ENCODE data around the gene ZNF225.
"Not testable (repeated sequence)": the region's sequence is repeated elsewhere in the genome, so short reads cannot be mapped to it uniquely, and the experiment has no call there.

The ZNF225 gene

DNA sequence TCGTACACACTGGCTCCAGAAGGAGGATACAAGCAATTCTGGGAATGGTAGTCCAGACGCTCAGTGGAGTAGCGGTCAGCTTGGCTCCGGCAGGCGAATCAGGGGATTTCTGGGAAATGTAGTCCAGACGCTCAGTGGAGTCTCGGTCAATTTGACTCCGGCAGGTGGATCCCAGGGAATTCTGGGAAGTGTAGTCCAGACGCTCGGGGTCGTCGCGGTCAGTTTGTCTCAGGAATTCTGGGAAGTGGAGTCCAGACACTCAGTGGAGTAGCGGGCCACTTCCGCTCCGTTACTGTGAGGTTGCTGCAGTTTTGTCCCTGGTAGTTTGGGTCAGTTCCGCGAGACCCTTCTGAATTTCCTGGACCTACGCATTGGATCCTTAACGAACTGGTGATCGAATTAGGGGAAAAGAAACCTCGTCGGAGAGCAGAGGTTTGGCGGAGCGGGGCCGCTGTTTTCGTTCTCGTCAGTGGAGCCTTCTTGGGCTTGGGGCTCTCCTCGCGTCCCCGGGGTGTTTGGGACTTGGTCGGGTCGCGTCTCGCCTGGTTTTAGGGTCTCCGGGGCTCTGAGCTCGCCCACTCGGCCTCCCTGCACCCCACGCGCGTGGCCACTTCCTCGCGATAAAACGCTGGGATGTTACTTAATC is at the start of gene ZNF225:
Gene ZNF225, plus strand, starts transcription at position 262 of the 646 bp plus-strand sequence. CDS start 2,429 bp downstream, outside the sequence.
- in situ Hi-C loops (cut with MboI; ENCODE audit: low sequenced_read_pairs), result no loop called here

DNA sequence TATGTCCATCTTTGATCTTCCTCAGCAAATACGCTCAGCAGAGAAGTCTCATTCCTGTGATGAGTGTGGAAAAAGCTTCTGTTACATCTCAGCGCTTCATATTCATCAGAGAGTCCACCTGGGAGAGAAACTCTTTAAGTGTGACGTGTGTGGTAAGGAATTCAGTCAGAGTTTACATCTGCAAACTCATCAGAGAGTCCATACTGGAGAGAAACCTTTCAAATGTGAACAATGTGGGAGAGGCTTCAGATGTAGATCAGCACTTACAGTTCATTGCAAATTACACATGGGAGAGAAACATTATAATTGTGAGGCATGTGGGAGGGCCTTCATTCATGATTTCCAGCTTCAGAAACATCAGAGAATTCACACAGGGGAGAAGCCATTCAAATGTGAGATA is 46.9 kb upstream of the ZNF225 start:
- in situ Hi-C loops (cut with MboI; ENCODE audit: low sequenced_read_pairs), result no loop called here

DNA sequence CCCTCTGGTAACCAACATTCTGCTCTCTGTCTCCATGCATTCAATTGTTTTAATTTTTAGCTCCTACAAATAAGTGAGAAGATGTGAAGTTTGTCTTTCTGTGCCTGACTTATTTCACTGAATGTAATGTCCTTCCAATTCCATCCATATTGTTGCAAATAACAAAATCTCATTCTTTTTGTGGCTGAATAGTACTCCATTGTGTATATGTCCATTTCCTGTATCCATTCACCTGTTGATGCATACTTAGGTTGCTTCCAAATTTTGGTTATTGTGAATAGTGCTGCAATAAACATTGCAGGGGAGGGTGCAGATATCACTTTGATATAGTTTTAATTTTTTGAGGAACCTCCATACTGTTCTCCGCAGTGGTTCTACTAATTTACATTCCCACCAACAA is 43.8 kb upstream of the ZNF225 start:
- in situ Hi-C loops (cut with MboI; ENCODE audit: low sequenced_read_pairs), result no loop called here

DNA sequence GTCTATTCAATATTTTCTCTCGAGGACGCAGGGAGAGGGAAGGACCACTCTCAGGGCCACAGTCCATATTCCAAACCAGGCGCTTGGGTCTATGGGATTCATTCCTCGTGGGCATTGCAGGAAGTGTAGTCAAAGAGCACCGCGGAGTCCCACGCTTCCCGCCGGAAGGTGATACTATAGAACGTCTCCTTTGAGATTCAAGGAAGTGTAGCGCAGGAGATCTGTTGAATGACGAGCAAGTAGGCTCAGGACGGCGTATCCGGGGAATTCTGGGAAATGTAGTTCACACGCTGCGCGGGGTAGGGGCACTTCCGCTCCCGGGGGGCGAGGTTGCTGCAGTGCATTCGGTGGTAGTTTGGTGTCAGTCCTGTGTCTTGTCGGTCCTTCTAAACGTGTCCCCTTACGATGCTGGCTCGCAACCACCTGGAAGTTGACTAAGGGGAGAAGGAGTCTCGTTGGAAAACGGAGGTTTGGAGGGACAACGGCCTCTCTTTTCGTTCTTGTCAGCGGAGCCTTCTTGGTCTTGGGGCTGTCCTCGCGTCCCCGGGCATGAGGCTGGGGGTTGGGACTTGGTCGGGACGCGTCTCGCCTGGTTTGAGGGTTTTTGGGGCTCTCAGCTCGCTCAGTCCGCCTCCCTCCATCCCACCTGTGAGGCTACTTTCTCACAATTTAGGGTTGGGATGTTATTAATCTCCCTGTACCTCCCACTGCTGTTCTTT is 41.2 kb upstream of the ZNF225 start, which contains the start of gene ZNF284:
Gene ZNF284, plus strand, starts transcription at position 336 of the 719 bp plus-strand sequence. CDS start 4,231 bp downstream, outside the sequence.
- in situ Hi-C loops (cut with MboI; ENCODE audit: low sequenced_read_pairs), result no loop called here

DNA sequence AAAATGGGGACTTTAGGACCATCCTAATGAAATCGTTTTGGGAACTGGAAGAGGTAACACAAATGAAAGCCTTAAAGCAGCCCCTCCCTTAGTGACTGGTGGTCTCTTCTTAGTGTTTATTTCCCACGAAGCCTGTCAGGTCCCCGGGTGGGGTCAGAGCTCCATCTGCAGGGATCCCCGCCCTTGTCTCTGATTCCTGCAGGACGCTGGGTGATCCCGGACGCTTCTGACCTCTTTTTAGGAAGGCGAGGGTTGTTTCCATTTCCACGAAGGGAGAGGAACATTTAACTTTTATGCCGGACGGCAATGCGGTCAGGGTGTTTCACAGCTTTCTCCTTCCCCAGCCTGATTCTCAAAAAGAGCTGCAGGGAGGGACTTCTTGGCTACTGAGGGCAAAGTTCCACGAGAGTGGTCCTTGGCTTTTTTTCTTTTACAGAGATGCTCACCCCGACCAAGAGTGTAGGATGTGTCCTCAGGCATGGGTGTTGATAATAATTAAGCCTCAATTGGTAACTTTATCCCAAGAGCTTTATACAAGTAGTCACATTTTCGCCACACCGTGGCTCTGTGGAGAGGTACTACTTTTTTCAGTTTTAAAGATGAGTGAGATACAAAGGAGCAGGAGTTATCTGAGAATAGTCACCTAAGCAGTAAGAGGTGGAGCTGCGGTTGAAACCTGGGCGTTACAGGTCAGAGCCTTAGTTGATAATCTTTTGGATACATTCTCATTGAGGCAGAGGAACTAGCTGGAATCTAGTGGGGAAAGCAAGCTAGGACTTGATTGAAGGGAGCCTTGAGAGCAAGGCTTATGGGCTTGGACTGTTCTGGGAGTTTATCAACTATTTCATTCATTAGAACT is 40.4 kb upstream of the ZNF225 start:
- in situ Hi-C loops (cut with MboI; ENCODE audit: low sequenced_read_pairs), result no loop called here

DNA sequence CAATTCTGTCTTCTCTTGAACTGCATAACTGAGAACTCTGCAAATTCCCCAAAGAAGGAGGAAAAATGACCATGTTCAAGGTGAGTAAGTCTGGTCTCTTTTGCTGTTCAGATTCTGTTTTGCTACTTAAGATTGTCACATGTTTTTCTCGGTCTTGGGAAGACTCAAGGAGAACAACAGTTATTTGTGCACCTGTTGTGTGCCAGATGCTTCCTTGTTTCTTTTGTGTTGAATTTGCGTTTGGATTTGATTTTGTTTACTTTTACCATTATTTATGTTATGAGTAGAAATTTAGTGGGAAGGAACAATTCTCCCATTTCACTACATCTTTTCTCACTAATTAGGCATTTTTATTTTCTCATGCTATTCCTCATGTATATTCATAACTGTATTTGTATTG is 36.9 kb upstream of the ZNF225 start:
- in situ Hi-C loops (cut with MboI; ENCODE audit: low sequenced_read_pairs), result no loop called here

DNA sequence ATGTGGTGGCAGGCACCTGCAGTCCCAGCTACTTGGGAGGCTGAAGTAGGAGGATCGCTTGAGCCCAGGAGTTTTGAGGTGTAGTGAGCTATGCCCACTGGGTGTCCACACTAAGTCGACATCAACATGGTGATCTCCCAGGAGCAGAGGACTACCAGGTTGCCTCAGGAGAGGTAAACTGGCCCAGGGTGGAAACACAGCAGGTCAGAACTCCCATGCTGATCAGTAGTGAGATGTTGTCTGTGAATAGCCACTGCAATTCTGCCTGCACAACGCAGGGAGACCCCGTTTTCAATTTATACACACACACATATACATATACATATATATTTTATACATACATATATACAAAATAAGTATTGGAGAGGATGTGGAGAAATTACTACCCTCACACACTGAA is 21.1 kb upstream of the ZNF225 start:
- in situ Hi-C loops (cut with MboI; ENCODE audit: low sequenced_read_pairs), result no loop called here

DNA sequence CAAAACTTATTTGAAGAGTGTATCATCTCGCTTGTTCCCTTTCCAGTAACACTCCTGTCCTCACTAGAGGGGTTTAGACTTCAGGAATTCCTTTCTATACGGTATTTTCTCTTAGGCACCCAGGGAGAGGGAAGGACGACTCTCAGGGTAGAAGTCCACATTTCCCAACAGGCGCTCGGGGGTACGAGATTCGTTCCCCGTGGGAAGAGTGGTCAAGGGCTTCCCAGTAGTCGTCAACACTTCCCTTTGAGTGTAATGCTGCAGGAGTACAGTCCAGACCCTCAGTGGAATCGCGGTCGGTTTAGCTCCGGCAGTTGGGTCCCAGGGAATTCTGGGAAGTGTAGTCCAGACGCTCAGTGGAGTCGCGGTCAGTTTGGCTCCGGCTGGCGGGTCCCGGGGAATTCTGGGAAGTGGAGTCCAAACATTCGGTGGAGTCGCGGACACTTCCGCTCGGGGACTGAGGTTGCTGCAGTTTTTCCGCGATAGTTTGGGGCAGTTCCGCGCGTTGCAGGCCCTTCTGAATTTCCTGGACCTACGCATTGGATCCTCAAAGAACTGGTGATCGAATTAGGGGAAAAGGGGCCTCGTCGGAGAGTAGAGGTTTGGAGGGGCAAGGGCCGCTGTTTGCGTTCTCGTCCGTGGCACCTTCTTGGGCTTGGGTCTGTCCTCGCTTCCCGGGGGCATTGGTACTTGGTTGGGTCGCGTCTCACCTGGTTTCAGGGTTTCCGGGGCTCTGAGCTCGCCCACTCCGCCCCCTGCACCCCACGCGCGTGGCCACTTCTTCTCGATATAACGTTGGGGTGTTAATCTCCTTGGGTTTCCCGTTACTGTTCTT is 19.1 kb upstream of the ZNF225 start, which contains the start of gene ZNF224:
Gene ZNF224, plus strand, starts transcription at position 431 of the 835 bp plus-strand sequence. CDS start 3,513 bp downstream, outside the sequence.
- in situ Hi-C loops (cut with MboI; ENCODE audit: low sequenced_read_pairs), result no loop called here

DNA sequence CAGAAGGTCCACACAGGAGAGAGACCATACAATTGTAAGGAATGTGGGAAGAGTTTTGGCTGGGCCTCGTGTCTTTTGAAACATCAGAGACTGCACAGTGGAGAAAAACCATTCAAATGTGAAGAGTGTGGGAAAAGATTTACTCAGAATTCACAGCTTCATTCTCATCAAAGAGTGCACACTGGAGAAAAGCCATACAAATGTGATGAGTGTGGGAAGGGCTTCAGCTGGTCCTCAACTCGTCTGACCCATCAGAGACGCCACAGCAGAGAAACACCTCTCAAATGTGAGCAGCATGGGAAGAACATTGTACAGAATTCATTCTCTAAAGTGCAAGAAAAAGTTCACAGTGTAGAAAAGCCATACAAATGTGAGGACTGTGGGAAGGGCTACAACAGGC is 5.4 kb upstream of the ZNF225 start:
- in situ Hi-C loops (cut with MboI; ENCODE audit: low sequenced_read_pairs), result no loop called here

DNA sequence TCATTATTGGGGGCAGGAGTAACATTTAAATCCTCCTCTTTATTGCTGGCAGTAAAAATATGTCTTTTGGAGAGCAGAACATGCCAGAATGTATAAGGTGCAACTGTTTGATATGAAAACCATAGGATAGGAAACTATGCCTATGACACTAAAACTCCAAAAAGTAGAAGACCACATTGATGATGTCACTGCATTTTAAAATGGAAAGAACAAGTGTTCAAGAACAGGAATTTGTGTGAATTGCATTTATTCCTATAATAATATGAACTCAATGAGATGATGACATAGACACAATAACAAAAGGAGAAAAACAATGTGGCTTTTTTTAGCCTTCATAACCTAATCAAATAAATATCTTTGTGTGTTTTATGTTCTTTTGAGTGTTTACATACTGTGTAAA is 3.7 kb upstream of the ZNF225 start:
- in situ Hi-C loops (cut with MboI; ENCODE audit: low sequenced_read_pairs), result no loop called here

DNA sequence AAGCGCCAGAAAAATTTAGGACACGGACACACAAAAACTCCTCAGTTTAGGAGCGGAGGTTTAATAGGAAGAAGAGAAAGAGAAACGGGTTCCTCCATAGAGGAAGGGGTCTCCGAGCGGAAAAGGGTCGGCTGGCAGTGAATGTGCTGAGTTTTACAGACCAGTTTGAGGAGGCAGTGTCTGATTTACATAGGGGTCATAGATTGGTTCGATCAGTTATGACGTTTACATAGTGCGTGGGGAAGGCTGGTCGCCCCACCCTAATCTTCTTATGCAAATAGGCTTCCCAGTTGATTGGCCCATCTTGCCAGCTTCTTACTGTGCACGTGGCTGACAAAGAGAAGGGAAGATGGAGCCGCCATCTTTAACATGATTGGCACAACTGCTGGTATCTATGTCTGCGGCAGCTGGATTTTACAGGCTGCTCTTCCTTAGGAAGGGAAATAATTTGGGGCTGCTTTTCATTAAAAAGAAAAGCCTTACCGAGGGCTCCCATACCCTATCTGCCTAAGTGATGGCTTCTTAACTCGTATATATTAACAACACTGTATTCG is 1.2 kb upstream of the ZNF225 start:
- in situ Hi-C loops (cut with MboI; ENCODE audit: low sequenced_read_pairs), result no loop called here

DNA sequence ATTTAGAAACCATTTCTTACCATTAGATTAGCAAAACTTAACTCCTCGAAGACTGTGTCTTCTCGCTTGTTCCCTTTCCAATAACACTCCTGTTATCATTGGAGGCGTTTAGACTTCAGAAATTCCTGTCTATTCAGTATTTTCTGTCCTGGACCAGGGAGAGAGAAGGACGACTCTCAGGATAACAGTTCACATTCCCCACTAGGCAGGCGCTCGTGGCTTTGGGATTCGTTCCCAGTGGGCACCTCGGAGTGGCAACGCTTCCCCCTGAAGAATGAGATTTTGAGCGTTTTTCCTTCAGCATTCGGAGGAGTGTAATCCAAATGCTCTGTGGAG is 429 bp upstream of the ZNF225 start:
- in situ Hi-C loops (cut with MboI; ENCODE audit: low sequenced_read_pairs), result no loop called here

DNA sequence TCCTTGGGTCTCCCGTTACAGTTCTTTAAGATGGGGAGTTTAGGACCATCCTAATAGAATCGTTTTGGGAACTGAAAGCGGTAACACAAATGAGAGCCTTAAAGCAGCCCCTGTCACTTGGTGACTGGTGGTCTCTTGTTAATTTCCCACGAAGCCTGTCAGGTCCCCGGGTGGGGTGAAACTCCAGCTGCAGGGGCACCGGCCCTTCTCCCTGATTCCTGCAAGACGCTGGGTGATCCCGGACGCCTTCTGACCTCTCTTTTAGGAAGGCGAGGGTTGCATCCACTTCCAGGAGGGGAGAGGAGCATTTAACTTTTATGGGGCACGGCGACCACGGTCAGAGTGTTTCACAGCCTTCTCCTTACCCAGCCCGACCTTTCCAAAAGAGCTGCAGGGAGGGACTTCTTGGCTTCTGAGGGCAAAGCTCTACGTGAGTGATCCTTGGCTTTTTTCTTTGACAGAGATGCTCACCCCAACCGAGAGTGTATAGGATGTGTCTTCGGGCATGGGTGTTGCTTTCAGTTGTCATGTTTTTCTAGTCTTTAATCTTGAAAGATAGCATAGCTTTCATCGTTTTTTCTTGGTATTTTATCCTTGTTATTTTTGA is 688 bp downstream of the ZNF225 start:
- in situ Hi-C loops (cut with MboI; ENCODE audit: low sequenced_read_pairs), result no loop called here

DNA sequence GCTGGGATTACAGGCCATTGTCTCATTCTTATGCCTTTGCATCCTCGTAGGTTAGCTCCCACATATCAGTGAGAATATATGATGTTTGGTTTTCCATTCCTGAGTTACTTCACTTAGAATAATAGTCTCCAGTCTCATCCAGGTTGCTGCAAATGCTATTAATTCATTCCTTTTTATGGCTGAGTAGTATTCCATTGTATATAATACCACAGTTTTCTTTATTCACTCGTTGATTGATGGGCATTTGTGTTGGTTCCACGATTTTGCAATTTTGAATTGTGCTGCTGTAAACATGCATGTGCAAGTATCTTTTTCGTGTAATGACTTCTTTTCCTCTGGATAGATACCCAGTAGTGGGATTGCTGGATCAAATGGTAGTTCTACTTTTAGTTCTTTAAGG is 8.0 kb downstream of the ZNF225 start:
- in situ Hi-C loops (cut with MboI; ENCODE audit: low sequenced_read_pairs), result not testable (repeated sequence)

DNA sequence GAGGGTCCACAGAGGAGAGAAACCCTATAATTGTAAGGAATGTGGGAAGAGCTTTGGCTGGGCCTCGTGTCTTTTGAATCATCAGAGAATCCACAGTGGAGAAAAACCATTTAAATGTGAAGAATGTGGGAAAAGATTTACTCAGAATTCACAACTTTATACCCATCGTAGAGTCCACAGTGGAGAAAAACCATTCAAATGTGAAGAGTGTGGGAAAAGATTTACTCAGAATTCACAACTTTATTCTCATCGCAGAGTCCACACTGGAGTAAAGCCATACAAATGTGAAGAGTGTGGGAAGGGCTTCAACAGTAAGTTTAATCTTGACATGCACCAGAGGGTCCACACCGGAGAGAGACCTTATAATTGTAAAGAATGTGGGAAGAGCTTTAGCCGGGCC is 18.8 kb downstream of the ZNF225 start:
- in situ Hi-C loops (cut with MboI; ENCODE audit: low sequenced_read_pairs), result no loop called here

DNA sequence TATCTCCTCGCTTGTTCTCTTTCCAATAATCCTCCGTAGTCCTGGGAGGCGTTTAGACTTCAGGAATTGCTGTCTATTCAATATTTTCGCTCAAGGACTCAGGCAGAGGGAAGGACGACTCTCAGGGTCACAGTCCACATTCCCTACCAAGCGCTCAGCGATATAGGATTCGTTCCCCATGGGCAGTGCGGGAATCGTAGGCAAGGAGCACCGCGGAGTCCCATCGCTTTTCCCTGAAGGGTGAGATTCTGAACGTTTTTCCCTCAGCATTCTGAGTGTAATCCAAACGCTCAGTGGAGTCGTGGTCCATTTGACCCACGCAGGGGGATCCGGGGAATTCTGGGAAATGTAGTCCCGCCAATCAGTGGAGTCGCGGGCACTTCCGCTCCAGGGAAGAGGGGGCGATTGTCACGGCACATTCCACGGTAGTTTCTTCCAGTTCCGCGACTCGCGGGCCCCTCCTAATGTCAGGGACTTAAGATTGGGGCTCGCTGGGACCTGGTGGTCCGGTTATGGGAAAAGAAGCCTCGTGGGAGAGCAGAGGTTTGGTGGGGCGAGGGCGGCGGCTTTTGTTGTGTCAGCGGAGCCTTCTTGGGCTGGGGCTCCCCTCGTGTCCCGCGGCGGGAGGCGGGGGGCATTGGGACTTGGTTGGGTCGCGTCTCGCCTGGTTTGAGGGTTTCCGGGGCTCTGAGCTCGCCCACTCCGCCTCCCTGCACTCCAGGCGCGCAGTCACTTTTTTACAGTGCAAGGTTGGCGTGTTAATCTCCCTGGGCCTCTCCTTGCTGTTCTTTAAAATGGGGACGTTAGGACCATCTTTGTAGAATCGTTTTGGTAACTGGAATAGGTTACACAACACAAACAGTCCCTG is 28.2 kb downstream of the ZNF225 start, which contains the start of gene ZNF234:
Gene ZNF234, plus strand, starts transcription at position 364 of the 868 bp plus-strand sequence. CDS start 3,079 bp downstream, outside the sequence.
- in situ Hi-C loops (cut with MboI; ENCODE audit: low sequenced_read_pairs), result no loop called here

DNA sequence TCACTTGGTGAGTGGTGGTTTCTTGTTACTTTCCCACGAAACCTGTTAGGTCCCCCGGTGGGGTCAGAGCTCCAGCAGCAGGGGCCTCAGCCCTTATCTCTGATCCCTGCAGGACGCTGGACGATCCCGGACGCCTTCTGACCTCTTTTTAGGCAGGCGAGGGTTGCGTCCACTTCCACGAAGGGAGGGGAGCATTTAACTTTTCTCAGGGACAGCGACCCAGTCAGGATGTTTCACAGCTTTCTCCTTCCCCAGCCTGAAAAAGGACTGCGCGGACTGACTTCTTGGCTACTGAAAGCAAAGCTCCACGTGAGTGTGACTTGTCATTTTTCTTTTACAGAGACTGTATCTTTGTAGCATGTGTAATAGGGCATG is 28.8 kb downstream of the ZNF225 start:
- in situ Hi-C loops (cut with MboI; ENCODE audit: low sequenced_read_pairs), result no loop called here

DNA sequence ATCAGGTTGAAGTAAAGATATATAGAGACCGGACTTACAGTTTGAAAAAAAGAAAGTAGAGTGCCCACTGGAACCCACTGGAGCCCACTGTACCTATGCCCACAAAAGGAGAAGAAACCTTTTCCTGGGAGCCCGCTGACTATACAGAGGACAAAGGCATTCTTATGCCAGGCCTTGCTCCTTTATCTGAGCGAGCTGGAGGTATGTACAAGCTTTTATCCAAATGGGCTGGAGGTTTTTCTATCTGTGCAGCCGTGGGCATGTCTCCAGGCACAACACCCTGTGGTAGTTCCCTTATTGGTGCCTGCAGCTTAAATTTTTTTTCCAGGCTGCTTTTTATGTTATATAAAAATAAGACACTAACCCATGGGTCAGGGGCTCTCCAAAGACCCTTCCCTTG is 36.6 kb downstream of the ZNF225 start:
- in situ Hi-C loops (cut with MboI; ENCODE audit: low sequenced_read_pairs), result no loop called here

DNA sequence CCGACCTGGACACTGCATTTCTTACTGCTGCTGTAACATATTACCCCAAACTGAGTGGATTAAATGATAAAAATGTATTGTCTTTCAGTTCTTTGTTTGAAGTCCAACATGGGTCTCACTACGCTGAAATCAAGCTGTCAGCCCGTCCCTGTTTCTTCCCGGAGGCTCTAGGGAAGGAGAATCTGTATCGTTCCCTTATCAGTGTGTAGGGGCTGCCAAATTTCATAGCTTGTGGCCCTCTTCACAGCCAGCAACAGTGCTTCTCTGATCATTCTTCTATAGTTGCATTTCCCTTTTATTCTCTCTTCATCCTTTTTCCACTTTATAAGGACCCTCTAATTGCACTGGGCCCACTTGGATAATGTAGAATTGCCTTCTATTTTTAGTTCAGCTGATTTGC is 38.3 kb downstream of the ZNF225 start:
- in situ Hi-C loops (cut with MboI; ENCODE audit: low sequenced_read_pairs), result no loop called here
